Activated CD8-positive, alpha-beta memory T cell treated with anti-CD3 and anti-CD28 coated beads, Interleukin-2, amount 50 U/mL, for 1 hour (primary cell): Measurements from ENCODE around the gene H6PD.

Source experiments
- DNase-seq: peaks from one replicate; pipeline ENCODE4 v3.0.0-alpha.2; 2020; ENCODE audit errors: extremely low read depth

The H6PD gene

DNA sequence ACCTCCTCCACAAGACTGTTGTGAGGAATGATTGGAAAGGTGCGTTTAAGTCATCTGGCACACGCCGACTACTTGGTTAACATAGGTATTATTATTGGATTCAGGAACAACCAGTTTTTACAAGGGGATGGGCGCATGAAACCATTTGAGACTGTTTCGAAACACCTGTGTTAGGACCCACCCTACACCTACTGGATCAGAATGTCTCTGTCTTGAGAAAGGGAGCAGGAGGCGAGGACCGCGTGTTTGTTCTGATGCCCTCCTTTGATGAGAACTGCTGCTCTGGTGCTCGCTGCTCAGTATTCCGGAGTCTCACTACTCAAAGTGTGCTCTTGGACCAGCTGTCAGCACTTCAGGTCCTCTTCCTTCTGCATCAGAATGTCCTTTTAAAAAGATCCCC, 7.3 kb downstream of the H6PD start:
- no peak for DNase-seq

DNA sequence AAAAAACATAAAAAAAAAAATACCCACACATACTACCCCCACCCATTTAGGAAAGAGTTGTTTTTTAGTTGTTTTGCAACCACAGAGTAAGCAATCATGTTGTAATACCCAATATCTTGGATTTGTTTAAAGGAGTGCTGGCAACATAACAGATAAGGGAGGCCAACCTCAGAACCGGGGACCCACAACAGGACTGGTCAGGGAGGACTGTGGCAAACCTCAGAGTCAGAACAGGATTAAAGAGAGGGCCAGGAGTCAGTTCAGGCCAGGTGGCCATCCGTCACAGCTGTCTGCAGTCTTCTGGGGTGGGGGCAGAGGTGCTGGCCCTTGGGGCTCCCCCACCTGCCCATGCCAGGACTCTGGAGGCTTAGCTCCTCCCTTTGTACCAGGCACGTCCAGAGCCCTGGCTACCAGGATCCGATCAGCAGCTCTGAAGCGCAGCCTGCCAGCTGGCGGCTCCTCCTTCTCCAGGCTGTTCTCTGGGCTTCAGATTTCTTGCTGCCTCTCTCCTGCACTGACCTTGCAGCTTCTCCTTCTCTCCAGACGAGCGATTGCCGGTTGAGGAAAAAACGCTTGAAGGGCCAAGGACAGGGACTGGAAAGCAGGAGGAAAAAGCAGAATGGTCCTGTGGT, 7.9 kb downstream of the H6PD start:
- no peak for DNase-seq

DNA sequence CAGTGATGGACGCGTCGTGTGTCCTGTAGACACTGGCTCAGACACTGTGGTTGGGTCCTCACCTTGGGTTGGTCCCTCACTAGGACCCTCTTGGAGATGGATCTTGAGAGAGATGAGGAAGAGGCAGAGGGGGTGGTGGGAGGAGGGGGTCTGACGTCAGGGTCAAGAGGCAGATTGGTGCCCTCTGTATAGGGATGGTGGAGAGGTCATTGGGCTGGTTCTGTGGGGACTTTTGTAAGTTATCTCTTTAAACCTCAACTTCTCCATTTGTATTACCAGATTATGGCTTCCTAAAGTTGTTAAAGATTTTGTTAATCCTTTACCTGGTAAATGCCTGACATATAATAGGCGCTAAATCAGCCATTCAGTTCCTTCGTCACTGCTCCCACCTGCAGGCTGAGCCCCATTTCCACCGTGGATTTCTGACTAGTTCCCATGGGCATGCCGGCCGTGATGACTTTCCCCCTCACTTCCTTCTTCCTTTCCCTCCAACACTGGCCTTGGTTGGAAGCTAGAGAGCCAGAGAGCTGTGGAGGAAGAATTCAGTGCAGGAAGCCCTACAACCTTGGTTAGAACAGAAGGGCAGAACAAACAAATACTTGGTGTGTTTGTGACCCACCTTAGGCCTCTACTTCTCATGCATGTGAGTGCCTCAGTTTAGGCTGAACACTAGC, 8.6 kb downstream of the H6PD start:
- DNase-seq: no peak

DNA sequence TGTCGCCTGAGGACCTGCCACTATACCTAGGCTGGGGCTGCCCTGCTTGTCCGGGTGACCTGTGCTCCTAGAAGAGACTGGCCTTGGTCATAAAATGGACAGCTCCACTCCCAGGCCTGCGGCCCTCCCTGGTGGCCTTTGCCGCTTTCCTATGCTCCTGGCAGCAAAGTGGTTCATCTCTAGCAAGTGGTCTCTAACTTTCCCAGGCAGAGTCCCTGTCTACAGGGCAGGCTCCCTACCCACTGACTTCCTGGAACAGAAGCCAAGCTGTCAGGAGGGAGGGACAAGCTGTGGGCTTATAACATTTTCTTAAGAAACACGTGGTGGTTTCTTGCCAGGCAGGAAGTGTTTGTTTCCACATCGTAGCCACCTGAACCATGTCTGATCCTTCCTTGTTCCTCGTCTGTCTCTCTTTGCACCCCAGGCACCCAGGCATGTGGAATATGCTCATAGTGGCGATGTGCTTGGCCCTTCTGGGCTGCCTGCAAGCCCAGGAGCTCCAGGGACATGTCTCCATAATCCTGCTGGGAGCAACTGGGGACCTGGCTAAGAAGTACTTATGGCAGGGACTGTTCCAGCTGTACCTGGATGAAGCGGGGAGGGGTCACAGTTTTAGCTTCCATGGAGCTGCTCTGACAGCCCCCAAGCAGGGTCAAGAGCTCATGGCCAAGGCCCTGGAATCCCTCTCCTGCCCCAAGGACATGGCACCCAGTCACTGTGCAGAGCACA, 10.1 kb downstream of the H6PD start:
- no peak for DNase-seq

DNA sequence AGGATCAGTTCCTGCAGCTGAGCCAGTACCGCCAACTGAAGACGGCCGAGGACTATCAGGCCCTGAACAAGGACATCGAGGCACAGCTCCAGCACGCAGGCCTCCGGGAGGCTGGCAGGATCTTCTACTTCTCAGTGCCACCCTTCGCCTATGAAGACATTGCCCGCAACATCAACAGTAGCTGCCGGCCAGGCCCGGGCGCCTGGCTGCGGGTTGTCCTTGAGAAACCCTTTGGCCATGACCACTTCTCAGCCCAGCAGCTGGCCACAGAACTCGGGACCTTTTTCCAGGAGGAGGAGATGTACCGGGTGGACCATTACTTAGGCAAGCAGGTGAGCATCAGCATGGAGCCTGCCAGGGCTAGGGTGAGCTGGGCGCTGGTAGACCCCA, 10.7 kb downstream of the H6PD start:
- DNase-seq: no peak

DNA sequence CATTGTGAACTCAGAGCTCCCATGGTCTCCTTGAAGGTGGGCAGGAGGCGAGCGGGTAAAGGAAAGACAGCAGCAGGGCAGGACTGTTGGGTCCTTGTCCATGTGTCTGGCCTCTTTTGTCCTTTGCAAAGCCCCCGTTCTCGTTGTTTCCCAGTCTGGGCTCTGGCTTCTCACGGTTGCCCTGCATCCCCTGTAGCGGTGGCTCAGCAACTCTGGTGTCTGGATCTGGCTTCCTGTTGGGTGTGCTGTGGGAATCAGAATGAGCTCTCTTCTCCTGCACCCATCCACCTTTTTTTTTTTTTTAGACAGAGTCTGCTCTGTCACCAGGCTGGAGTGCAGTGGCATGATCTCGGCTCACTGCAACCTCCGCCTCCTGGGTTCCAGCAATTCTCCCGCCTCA, 11.1 kb downstream of the H6PD start:
- DNase-seq: no peak

DNA sequence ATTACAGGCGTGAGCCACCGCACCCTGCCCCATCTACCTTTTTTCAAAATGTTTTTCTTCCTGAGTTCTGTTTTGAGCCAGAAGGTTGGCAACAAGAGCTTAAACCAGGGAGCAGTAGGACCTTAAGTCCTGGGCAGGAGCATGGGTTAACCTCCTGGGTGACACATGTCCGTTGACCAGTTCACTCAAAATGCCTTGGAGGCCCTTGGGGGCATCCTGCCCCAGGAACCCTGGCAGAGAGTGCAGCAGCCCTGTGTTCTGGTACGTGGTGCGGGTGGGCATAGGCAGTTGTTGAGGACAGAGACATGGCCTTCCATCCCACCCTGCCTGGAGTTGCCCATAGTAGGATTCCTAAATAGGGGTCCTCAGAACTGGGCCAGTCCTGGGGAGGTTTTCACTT, 11.6 kb downstream of the H6PD start:
- no peak for DNase-seq

DNA sequence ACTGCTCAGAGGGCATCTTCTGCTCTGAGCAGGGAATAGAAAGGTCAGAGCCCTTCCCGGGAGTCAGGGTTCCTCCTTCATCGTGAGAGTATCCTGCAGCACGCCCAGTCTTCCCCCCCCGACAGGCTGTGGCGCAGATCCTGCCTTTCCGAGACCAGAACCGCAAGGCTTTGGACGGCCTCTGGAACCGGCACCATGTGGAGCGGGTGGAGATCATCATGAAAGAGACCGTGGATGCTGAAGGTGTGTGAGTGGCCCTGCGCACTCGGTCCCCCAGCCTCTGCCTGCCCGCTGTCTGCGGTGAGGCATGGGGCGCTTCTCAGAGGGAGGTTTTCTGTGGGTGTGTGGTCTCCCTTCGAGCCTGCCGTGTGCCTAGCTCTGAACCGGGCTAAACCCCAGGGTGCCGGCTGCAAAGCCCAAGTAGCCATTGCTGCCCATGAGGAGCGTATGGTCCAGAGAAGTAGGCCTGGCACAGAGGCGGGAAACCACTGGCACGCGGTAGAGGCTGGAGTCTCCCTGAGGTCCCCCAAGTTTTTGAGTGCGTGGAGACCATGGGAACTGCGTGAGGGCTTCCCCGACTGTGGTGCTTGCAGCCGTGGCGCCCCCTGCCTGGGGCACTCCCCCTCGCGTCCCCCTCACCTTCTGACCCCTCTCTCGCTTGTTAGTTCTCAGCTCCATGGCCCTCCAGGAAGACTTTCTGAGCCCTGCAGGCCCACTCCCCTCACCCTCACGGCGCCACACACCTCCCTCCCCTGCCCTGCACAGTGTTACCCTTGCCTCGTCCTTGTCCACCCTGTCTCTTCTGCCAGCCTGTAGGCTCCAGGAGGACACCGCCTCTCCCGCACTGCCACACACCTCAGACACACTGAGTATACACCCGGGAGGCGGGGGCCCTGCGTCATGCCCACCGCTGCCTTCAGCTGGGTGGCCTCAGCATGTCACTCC, 12.5 kb downstream of the H6PD start:
- no peak for DNase-seq

DNA sequence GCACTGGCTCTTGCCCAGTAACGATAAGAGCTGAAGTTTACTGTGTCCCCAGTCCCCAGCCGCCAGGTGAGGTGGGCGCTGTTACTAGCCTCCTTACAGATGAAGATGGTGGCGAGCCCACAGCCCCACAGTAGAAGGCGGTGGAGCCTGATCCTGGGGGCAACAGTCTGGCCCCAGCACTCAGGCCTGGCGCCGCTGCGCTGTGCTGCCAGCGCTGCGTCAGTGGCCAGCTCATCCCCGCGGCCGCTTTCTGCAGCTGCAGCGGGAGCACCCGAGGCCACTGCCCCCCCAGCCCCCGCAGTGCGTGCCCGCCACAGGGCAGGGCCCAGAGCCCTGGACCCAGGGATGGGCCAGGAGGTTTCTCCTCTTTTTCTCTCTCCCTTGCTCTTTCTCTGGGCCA, 13.3 kb downstream of the H6PD start:
- no peak for DNase-seq

DNA sequence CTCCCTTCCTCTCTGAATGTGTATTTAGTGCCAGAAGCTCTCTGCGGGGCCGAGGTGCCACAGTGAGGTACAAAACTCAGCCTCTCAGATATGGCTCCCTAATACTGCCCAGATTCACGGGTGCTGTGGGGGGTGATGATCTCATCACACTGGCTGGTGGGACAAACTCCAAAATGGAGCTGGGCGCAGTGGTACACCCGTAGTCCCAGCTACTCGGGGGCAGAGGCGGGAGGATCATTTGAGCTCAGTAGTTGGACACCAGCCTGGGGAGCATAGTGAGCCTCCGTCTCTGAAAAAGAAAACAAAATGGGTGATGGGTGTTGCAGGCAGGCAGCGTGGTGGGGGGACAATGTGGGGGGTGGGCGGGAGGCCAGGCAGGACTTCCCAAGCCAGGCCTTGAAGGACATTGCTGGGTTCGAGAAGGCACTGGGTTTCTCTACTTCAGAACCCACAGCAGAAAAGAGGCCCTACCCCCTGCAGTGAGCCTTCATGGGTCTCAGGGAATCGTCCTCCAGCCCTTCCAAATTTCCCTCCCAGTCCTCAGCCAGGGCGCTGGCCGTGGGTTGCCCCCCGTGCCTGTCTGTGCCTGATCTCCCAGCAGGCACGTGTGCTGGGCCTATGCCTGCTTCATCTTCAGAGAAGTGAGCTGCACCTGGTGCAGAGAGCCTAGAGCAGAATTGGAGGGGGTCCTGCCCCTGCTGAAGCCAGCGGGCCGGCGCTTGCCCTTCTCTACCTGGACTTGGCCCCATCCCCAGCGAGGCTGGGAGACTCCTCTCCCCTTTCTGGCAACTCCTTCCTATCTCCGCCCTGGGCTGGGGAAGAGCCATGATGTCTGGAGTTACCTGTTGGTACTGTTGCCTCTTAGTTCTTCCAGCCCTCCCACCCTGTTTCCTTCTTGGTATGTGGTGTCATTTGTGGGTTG, 14.0 kb downstream of the H6PD start:
- no peak for DNase-seq

DNA sequence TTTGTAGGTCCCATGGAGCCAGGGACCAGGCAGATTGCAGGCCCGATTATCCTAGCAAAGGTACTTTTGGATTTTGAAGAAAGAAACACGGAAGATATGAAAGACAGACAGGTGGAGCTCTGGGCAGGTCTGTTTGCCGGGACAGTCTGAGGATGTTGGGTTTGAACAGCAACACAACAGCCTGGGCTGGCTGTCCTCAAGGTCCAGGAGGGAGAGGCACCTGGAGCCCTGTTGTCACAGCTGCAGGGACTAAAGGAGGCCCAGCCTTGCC, 14.6 kb downstream of the H6PD start:
- no peak for DNase-seq

DNA sequence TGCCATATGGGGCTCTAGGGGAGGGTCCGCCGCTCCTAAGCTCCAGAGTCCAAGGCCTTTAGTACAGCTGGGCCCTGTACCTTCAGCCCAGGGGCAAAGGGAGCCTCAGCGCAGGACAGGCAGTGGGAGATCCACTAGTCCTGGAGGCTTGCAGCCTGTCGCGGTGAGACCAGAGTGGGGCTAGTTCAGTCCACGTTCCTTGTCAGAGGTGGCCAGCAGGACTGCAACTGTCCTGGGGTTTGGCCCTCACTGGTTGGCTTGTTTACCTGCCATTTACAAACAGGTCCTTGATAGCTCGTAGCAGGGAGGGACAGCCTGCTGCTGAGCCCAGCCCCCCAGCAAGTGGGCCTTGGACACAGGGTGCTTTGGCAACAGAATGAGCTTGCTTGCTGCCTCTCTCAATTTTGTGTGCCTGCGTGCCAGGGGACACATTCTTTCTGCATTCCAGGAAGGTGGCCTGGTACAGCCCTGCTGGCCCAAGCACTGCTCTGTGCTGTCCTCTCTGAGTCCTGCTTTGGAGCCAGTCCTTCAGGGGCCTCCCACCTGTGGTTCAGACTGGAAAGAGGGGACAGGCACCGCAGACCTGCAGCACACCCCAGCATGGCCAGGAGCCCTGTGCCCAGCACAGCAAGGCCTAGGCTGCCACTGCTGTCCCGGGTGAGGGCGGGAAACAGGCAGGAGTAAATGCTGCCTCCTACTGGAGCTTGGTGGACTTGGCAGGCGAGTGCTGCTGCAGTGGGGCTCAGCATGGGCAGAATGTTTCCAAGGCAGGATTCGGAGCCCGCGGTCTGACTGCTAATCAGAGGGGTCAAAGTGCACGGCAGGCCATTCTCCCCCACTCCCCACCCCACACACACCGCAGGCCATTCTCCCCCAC, 15.2 kb downstream of the H6PD start:
- no peak for DNase-seq

DNA sequence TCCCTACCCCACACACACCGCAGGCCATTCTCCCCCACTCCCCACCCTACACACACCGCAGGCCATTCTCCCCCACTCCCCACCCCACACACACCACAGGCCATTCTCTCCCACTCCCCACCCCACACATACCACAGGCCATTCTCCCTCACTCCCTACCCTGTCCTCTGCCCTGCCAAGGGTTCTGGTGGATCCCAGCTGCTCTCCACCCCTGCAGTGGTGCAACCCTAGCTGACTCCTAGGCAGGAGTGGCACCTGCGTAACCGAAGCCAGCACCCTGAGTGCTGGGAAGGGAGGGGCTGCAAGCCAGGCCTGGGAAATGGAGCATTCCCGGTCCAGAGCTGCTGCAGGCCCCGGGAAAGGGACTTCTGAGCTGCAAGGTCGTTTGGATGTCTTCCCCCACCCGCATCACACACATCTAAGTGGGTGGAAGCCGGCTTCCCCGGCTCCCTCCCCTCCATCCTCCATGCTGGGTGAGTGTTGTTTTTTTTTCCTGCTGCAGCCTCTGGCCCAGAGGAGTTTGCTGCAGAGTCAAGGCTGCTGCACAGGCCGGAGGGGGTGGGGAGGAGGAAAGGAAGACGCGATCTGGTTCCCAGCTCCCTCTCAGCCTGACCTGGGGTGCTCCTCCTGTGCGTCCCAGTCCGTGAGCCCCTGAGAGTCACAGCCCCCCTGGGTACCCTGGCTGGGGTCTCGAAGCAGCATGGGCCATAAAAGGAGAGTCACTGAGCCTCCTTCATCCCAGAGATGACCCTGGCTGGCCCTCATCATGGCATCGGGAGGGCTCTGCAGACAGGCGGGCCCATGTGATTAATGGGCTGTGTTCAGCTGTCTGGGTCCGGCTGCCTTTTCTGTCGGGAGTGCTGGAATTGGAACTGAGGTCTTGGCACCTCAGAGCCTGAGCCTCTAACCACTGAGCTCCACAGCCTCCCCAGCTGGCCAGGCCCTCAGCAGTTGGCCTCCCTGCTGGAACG, 16.1 kb downstream of the H6PD start:
- no peak for DNase-seq

DNA sequence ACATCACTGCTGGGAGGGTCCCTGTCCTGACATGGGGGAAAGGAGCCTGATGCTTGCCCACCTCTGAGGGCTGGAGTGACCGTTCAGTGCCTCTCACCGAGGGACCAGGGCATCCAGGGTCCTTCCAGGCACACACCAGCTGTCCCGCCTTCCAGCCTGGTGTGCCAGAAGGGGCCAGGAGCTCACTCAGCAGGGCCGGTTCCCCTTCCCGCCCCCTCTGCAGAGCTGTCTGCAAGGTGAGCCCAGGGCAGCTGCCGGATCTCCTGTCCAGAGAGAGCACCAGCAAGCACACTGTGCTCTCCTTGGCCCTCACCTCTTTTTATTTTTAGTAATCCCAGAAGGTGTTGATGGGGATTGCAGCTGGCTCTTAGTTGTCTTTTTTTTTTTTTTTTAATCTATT, 16.9 kb downstream of the H6PD start:
- DNase-seq: no peak

DNA sequence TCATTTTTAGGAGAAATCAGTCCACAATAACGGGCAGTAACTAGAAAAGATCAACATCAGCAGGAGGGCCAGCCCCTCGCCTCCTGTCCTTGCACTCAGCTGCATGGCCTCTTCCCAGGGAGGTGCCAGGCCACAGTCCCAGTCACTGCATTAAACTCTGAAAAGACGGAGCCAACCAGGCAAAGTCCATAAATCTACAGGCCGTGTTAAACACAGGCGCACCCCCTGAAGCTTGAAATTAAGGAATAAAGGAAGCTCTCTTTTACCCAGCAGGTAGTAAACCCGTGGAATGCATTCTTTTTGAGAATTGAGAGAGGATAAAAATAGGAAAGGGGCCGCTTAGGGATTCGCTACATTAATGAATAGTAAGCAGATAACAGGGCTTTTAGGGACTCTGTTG, 18.4 kb downstream of the H6PD start:
- DNase-seq: no peak

DNA sequence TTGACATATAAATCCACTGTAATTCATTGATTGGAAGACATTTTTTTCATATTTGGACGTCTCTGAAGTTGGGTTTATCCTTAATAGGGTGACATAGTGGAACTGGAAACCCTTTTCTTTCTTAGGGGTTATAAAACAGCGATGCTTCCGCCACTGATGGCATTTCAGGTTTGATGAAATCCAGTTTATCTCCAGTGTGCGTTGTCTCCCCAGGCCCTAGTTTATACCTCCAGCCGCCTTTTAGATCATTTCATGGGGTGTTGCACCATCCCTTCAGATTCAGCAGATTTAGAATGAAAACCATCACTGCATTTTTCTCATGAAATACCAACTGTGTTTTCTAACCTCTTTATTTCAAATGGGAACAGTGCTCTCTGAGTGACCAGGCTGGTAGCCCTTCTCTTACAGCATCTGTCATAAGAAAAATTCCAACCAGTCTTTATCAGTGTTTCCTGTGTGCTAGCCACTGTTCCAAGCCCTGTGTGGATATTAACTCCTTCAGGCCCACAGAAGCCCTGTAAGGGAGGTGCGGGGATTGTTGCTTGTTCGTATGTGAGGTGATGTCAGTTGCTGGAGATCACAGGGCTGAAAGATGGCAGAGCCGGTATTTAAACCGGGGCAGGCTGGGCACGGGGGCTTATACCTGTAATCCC, 19.0 kb downstream of the H6PD start:
- DNase-seq: no peak

DNA sequence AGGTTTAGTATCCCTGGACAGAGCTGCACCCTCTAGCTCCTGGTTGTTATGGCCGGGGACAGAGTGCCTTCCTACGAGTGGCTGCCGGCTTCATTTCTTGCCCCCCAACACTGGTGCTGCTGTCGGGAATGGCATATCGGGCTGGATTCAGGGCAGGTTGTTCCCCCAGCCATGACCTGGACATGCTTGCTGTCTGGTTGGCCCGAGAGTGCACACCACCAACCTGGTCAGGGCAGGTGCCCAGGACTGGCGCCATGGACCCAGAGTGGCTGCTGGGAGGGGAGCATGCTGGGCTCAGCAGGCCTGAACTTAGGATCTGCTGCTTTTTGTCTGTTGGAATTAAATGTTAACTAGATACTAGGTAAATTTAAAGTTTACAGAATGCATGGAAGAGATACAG, 21.8 kb downstream of the H6PD start:
- DNase-seq: no peak

DNA sequence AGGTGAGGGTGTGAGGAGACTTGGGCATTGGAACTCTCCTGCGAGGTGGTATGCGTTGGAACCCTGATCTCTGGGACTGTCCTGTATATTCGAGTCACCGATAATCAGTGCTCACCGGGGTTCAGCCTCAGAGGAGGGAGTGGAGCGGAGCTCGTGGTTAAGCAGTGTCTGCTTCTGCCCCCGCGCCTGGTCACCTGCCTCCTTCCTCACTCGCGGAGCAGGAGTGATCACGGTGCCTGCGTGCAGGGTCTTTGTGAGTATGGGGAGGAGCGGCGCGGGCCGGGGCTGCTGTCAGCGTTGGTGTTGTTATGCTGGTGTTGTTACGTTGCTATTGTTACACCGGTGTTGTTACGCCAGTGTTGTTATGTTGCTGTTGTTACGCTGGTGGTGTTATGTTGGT, 23.3 kb downstream of the H6PD start:
- DNase-seq: no peak

DNA sequence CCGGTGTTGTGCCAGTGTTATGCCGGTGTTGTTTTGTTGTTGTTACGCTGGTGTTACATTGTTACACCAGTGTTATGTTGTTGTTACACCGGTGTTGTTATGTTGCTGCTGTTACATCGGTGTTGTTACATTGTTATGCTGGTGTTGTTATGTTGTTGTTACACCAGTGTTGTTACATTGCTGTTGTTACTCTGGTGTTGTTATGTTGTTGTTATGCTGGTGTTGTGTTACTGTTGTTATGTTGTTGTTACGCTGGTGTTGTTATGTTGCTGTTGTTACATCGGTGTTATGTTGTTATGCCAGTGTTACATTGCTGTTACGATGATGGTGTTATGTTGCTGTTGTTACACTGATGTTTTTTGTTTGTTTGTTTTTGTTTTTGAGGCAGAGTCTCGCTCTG, 24.1 kb downstream of the H6PD start:
- DNase-seq: no peak
